Thyroid gland (tissue), 4 donors: ENCODE data around the gene PRMT7.

ENCODE experiments used
- POLR2A ChIP-seq, 2 donors: fragments of 450-650 bp; IDR thresholded peaks; one replicate each; pipeline ENCODE4 v1.6.1; 2017; ENCODE audit warnings: antibody characterized with exemption in 2 of 2, mild to moderate bottlenecking in 2 of 2, moderate library complexity in 1 of 2
- TF ChIP-seq, protein P1 (sequence below), 6 experiments: fragments of 200-600 bp in 3 of 6; fragments of 450-650 bp in 3 of 6; sonication (generic) in 3 of 6; IDR thresholded peaks; one replicate each; pipeline ENCODE4 v1.5.1; 2016 to 2019; ENCODE audit warnings: antibody characterized with exemption in 6 of 6, mild to moderate bottlenecking in 2 of 6, inconsistent platforms in 1 of 6, moderate library complexity in 1 of 6

DNA sequence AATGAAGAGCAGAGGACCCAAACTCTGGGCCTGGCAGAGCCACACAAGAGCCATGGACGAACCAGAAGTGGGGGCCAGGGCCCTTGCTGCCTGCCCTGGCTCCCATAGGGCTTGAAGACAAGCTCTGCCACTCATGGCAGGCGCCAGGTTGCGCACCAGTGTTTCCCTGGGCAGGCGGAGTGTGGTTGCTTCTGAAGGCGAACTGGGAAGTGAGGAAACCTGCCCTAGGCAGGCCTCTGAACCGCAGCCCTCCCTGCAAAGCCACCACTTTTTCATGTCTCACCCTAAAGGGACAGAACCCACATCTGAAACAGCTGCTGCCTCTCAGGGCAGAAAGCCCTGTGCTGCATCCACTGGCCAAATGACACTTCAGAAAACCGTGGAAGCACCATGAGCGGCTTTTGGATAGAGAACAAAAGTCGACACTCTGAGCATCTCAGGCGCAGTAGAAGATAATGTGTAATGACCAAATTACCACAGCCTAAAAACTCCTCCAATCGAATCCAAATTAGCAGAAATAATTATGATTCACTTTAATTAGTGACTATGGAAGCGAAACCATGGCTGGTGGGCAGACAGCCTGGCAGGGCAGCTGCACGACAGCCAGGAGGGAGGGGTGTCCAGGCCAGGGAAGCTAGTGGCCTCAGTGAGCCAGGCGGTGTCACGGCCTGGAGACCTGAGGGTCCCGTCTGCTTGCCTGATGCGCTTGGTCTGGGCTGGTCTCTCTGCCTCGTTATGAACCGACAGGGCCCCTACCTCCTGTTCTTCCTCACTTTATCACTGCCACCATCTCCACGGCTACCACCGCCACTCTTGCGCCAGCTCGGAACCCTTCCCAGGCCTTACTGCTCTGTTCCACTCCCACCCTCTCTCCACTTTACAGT is 59.1 kb downstream of the PRMT7 start:
- TF ChIP-seq, protein P1, sequence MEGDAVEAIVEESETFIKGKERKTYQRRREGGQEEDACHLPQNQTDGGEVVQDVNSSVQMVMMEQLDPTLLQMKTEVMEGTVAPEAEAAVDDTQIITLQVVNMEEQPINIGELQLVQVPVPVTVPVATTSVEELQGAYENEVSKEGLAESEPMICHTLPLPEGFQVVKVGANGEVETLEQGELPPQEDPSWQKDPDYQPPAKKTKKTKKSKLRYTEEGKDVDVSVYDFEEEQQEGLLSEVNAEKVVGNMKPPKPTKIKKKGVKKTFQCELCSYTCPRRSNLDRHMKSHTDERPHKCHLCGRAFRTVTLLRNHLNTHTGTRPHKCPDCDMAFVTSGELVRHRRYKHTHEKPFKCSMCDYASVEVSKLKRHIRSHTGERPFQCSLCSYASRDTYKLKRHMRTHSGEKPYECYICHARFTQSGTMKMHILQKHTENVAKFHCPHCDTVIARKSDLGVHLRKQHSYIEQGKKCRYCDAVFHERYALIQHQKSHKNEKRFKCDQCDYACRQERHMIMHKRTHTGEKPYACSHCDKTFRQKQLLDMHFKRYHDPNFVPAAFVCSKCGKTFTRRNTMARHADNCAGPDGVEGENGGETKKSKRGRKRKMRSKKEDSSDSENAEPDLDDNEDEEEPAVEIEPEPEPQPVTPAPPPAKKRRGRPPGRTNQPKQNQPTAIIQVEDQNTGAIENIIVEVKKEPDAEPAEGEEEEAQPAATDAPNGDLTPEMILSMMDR (IDR thresholded peaks at IDR 0.05): no peak
- TF ChIP-seq POLR2A (IDR thresholded peaks at IDR 0.05): no peak
